Activated CD4-positive, CD25-positive, alpha-beta regulatory T cell treated with anti-CD3 and anti-CD28 coated beads, Interleukin-2, amount 50 U/mL, for 16 hours (primary cell): ENCODE measurements around the gene RBM28.

ENCODE experiments used
- DNase-seq: peaks from one replicate; pipeline ENCODE4 v3.0.0-alpha.2; 2020; ENCODE audit warnings: low read depth, low spot score

RBM28 gene

DNA sequence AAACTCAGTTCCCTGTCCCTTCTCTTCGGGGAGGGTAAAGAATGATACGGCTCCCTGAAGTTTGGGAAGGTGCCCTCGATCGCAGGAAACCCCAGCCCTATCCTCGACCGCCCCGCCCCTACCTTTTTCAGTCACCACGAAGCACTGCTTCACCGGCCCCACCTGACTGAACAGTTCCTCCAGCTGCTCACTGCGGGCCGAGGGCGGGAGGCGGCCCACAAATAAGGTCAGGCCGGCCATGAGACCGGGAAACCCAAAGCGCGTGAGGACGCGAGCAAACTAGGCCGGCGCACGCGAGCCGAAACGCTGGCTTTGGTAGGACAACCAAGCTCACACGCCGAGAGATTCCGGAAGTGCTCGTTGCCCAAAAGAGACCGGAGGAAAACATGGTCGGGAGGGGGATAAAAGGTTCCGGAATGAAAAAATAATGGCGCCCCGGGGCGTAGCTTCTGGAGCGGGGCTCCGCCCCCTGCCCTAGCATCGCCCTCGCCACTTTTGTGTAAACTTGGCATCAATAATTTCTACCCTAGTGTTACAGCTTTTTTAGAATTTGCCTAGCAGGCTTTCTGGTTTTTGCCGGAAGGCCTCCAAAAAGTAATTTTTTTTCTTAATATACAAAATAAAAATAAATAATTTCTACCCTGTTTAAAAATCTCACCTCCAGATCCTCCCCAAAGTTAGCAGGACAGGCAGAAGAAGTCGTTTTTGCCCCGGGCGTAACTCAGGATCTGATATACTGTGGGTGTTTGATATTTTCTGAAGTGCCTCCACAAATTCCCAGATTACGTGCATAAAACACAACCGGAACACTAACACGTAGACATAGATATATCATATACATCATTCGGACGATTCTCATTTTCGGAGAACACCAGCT is at the start of gene RBM28:
Gene RBM28 (minus strand): TSS at position 355 of the 877 bp plus-strand sequence. CDS start 115 bp downstream, at position 240.
- DNase-seq = peak; percentile 72

- no peak for DNase-seq
Observed at GRCh38 chr7:128392446-128393327, 49.0 kb upstream of the RBM28 start.

DNA sequence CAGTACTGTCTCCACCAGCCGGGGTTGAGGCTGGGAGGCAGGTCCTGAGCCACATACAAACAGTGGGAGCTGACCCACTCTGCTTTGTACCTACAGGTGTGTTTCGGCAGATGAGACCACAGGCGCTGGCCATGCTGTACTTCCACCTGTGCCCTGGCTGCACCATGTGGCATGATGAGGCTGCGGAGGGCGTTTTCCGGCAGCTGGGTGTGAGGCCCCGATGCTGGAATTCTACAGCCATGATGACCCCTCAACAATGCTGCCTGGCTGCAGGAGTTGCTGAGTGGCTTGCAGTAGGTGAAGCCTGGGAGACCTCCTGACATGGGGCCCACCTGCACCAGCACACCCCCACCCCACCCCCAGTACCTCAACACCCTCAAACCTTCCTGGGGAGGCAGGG is 48.1 kb upstream of the RBM28 start:
- DNase-seq = no peak

GRCh38 chr7:128390871-128391565 is 47.3 kb upstream of the RBM28 start:
- no peak for DNase-seq

GRCh38 chr7:128389618-128390329 is 46.1 kb upstream of the RBM28 start:
- no peak for DNase-seq

GRCh38 chr7:128389085-128389617 is 45.4 kb upstream of the RBM28 start:
- no peak for DNase-seq

- no peak for DNase-seq
Observed at GRCh38 chr7:128388145-128388485, 44.4 kb upstream of the RBM28 start.

- DNase-seq = peak; percentile 39
Observed at GRCh38 chr7:128387216-128388144, 43.8 kb upstream of the RBM28 start.

DNA sequence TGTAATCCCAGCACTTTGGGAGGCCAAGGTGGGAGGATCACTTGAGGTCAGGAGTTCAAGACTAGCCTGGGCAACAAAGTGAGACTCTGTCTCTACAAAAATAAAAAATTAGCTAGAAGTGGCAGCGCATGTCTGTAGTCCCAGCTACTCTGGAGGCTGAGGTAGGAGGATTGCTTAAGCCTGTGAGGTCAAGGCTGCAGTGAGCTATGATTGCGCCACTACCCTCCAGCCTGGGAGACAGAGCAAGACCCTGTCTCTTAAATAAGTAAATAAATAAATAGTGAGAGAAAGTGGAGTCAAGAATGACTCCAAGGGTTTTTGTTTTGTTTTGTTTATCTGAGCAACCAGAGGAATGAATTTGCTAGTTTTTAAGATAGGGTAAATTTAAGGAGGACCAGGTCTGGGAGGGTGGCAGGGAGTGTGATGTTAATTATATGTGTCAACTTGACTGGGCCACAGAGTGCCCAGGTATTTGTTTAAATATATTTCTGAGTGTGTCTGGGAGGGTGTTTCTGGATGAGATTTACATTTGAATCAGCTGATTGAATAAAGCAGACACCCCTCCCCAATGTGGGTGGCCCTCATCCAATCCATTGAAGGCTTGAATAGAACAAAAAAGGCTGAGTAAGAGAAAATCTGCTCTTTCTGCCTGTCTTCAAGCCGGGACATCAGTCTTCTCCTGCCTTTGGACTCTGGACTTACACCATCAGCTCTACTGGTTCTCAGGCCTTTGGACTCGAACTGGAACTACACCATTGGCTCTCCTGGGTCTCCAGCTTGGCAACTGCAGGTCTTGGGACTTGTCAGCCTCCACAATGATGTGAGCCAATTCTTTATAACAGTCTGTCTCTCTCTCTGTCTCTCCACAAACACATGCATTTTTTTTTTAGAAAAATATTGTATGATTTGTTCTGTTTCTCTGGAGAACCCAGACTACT is 42.5 kb upstream of the RBM28 start:
- no peak for DNase-seq

DNA sequence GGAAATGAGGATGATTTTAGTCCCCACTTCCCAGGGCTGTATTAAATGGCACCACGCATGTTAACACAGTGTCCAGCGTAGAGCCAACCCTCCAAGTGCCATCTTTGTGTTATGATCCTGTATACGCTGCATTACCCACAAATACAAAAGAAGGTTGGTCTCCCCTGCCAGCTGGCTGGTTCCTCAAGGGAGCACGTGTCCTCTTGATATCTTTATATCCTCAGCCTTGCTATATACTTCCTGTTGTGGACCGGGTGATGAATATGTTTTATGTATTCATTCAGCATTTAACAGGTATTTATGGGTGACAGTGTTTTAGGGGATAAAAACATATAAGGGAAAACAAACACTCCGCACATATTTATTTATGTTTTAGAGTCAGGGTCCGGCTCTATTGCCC is 41.0 kb upstream of the RBM28 start:
- DNase-seq = no peak

- no peak for DNase-seq
Observed at GRCh38 chr7:128383776-128384175, 40.1 kb upstream of the RBM28 start.

- no peak for DNase-seq
Observed at GRCh38 chr7:128381161-128381821, 37.6 kb upstream of the RBM28 start.

- no peak for DNase-seq
Observed at GRCh38 chr7:128380483-128381106, 36.9 kb upstream of the RBM28 start.

GRCh38 chr7:128379900-128380479 is 36.3 kb upstream of the RBM28 start:
- DNase-seq = no peak

GRCh38 chr7:128378637-128379036 is 34.9 kb upstream of the RBM28 start:
- no peak for DNase-seq

GRCh38 chr7:128376077-128376476 is 32.4 kb upstream of the RBM28 start:
- no peak for DNase-seq

DNA sequence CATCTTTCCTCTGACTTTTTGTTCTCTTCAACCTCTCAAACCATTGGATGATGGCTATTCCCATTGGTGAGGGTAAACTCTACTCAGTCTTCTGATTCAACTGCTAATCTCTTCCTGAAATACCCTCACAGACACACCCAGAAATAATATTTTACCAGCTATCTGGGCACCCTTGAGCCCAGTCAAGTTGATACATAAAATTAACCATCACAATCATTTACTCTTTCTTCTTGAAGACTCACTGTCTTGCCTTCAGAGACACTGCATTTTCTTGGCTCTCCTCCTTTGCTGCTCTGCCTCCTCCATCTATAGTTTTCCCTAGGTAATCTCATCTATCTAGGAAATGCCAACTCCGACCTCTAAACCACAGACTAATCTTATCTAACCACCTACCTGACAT is 30.3 kb upstream of the RBM28 start:
- no peak for DNase-seq

GRCh38 chr7:128373606-128374005 is 29.9 kb upstream of the RBM28 start:
- DNase-seq = no peak
